ENCODE results near the gene CLN6. TPM values are rescaled to one million over a fixed set of nuclear protein-coding genes. Genes with fewer than 3 reads are reported as not detected.

CLN6 gene
- total RNA-seq, 2 experiments from 2014 or later = 8.0 to 8.1 TPM

DNA sequence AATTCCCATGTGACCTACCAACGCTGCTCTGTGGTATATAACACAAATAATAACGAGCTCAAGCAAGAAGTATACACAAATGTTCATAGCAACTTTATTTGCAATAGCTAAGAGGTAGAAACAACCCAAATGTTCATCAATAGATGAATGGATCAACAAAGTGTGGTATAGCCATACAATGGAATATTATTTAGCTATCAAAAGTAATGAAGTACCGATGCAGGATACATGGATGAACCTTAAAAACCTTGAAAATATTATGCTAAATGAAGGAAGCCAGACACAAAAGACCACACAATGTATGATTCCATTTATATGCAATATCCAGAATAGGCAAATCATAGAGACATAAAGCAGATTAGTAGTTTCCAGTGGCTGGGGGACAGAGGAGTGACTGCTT is 32.5 kb upstream of the CLN6 start:
- no peak overlapping the region for H3K27ac Mint-ChIP-seq
- H3K27me3 ChIP-seq (ENCODE audit: control insufficient read depth in 1 of 2, insufficient read depth in 2 of 2, low read length in 2 of 2) = peaks cover 5 to 15% of the 10 kb centered on the region in 2 experiments
- peaks cover 32% of the 10 kb centered on the region for H3K27me3 Mint-ChIP-seq
- H3K4me1 Mint-ChIP-seq (ENCODE audit: low read depth) = peaks cover 14% of the 10 kb centered on the region
- ChIA-PET CTCF (no interaction called here), POLR2A (interaction anchor here (1.0 kb wide), 1 partner anchor 17 kb away, joined by 3 read pairs; no protein-coding TSS in a partner anchor)
- H3K9me3 Mint-ChIP-seq = no peaks in the 10 kb centered on the region
- no peaks in the 10 kb centered on the region for H3K9me3 ChIP-seq (ENCODE audit: control insufficient read depth in 1 of 2, insufficient read depth in 1 of 2, low read length in 2 of 2)
- ATAC-seq (ENCODE audit: poor library complexity) = no peak
- H3K27ac ChIP-seq (ENCODE audit: low read depth in 1 of 2, low read length in 2 of 2) = no peak overlapping the region
- no peak overlapping the region for H3K4me3 Mint-ChIP-seq
- H3K36me3 Mint-ChIP-seq (ENCODE audit: low read depth) = no peaks in the 10 kb centered on the region
- H3K36me3 ChIP-seq (ENCODE audit: insufficient read depth, low read length) = no peaks in the 10 kb centered on the region
- peaks cover 5% of the 10 kb centered on the region for H3K4me1 ChIP-seq (ENCODE audit: insufficient read depth, low read length)
- DNase-seq = no peak
- intact Hi-C loops (cut with DNase I, micrococcal nuclease) = no loop called here
- no peak overlapping the region for H3K4me3 ChIP-seq (ENCODE audit: low read length)
- no peak for TF ChIP-seq CTCF (IDR thresholded peaks at IDR 0.05)

- Histone ChIP-seq H3K9me3 (ENCODE audit: control insufficient read depth in 1 of 2, insufficient read depth in 1 of 2, low read length in 2 of 2) (no peaks in the 10 kb centered on the region), H3K27ac (ENCODE audit: low read depth in 1 of 2, low read length in 2 of 2) (no peak overlapping the region), H3K4me3 (ENCODE audit: low read length) (no peak overlapping the region), H3K27me3 (ENCODE audit: control insufficient read depth in 1 of 2, insufficient read depth in 2 of 2, low read length in 2 of 2) (peaks cover 5 to 13% of the 10 kb centered on the region in 2 experiments), H3K4me1 (ENCODE audit: insufficient read depth, low read length) (peaks cover 12% of the 10 kb centered on the region), H3K36me3 (ENCODE audit: insufficient read depth, low read length) (no peaks in the 10 kb centered on the region)
- peaks cover 14% of the 10 kb centered on the region for H3K4me1 Mint-ChIP-seq (ENCODE audit: low read depth)
- peaks cover 32% of the 10 kb centered on the region for H3K27me3 Mint-ChIP-seq
- no peaks in the 10 kb centered on the region for H3K36me3 Mint-ChIP-seq (ENCODE audit: low read depth)
- no peak overlapping the region for H3K27ac Mint-ChIP-seq
- POLR2A ChIA-PET = no interaction called here
- ATAC-seq (ENCODE audit: poor library complexity) (no peak), DNase-seq (no peak)
- intact Hi-C loops (cut with DNase I, micrococcal nuclease) = no loop called here
- CTCF ChIA-PET = no interaction called here
- H3K4me3 Mint-ChIP-seq = no peak overlapping the region
- no peak for TF ChIP-seq CTCF (IDR thresholded peaks at IDR 0.05)
- no peaks in the 10 kb centered on the region for H3K9me3 Mint-ChIP-seq
Measured at GRCh38 chr15:68261241-68261640, 31.7 kb upstream of the CLN6 start.

DNA sequence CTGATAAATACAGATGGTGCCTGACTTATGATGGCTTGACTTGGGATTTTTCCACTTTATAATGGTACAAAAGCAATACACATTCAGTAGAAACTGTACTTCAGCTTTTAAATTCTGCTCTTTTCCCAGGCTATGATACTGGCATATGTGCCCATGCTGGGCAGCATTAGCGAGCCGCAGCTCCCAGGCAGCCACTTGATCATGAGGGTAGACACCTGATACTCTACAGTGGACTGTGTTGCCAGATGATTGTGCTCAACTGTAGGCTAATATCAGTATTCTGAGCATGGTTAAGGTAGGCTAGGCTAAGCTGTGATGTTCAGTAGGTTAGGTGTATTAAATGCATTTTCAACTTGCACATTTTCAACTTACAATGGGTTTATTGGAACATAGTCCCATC is 30.4 kb upstream of the CLN6 start:
- ATAC-seq (ENCODE audit: poor library complexity) (no peak), DNase-seq (no peak)
- no peak overlapping the region for H3K4me3 Mint-ChIP-seq
- H3K9me3 Mint-ChIP-seq = no peaks in the 10 kb centered on the region
- intact Hi-C loops (cut with DNase I, micrococcal nuclease) = no loop called here
- peaks cover 23% of the 10 kb centered on the region for H3K27me3 Mint-ChIP-seq
- Histone ChIP-seq H3K27ac (ENCODE audit: low read depth in 1 of 2, low read length in 2 of 2) (no peak overlapping the region), H3K9me3 (ENCODE audit: control insufficient read depth in 1 of 2, insufficient read depth in 1 of 2, low read length in 2 of 2) (no peaks in the 10 kb centered on the region), H3K36me3 (ENCODE audit: insufficient read depth, low read length) (no peaks in the 10 kb centered on the region), H3K27me3 (ENCODE audit: control insufficient read depth in 1 of 2, insufficient read depth in 2 of 2, low read length in 2 of 2) (peaks cover 5 to 8% of the 10 kb centered on the region in 2 experiments), H3K4me3 (ENCODE audit: low read length) (no peak overlapping the region), H3K4me1 (ENCODE audit: insufficient read depth, low read length) (peaks cover 12% of the 10 kb centered on the region)
- ChIA-PET POLR2A (interaction anchor here (0.6 to 2.7 kb wide), 3 partner anchors 18 to 132 kb away, joined by 3 to 26 read pairs (median 4); partner anchors contain the start of gene FEM1B), CTCF (interaction anchor here (1.4 kb wide), 1 partner anchor 9 kb away, joined by 3 read pairs; no protein-coding TSS in a partner anchor)
- peaks cover 14% of the 10 kb centered on the region for H3K4me1 Mint-ChIP-seq (ENCODE audit: low read depth)
- no peak overlapping the region for H3K27ac Mint-ChIP-seq
- TF ChIP-seq CTCF (IDR thresholded peaks at IDR 0.05) = no peak
- no peaks in the 10 kb centered on the region for H3K36me3 Mint-ChIP-seq (ENCODE audit: low read depth)
